ENCODE data around the gene TP53TG5.
A peak's percentile ranks its signal among the peaks of the same experiment; 100 is the strongest.

TP53TG5 gene

DNA sequence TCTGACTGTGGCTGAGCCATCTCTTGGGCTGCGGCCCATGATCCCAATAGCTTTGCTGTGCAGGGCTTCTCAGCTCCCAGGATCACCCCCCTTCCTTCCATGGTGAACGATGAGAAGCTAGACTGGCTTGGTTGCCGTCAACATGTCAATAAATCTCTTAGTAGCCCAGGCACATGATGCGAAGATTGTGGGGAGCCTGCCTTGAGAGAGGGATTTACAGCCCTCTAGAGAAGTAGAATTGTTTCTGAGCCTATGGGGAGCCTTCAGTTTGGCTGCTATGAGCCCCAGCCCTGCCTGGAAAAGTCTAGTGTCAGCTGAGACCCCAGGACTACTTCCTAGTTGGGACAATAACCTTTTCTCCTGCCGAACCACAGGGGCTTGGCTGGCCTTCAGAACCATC, 34.5 kb upstream of the TP53TG5 start:
- DNase-seq (ENCODE audit: low read depth, low spot score), result no peak
- TF ChIP-seq, protein P1, sequence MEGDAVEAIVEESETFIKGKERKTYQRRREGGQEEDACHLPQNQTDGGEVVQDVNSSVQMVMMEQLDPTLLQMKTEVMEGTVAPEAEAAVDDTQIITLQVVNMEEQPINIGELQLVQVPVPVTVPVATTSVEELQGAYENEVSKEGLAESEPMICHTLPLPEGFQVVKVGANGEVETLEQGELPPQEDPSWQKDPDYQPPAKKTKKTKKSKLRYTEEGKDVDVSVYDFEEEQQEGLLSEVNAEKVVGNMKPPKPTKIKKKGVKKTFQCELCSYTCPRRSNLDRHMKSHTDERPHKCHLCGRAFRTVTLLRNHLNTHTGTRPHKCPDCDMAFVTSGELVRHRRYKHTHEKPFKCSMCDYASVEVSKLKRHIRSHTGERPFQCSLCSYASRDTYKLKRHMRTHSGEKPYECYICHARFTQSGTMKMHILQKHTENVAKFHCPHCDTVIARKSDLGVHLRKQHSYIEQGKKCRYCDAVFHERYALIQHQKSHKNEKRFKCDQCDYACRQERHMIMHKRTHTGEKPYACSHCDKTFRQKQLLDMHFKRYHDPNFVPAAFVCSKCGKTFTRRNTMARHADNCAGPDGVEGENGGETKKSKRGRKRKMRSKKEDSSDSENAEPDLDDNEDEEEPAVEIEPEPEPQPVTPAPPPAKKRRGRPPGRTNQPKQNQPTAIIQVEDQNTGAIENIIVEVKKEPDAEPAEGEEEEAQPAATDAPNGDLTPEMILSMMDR (IDR thresholded peaks at IDR 0.05; ENCODE audit: insufficient read depth, low read length, missing control alignments), result no peak
- ChIA-PET CTCF (interaction anchor here (1.8 to 2.2 kb wide), 3 partner anchors 24 to 93 kb away, joined by 7 to 12 read pairs (median 9); no protein-coding TSS in a partner anchor), POLR2A (interaction anchor here (1.2 kb wide), 1 partner anchor 50 kb away, joined by 4 read pairs; the partner anchor contains the start of gene SYS1)
- no peak overlapping the region for H3K4me3 ChIP-seq (ENCODE audit: low read depth, low read length)

DNA sequence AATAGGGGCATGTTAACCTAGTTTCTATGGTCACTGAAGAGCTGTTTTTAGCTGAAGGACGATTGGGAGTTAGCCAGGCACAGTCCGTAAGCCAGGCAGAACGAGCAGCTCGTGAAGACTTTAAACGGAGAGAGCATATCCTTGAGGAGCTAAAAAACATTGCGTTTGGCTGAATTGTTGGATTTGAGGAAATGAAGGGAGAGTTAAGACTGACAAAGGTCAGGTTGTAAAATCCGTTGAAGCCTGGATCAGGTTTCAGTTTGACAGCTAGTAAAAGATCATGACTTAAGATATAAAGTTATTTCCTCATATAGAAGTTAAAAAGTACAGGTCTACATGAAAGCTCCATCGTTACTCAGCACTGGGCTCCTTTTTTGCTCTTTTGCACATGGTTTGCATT, 32.8 kb upstream of the TP53TG5 start:
- CTCF ChIA-PET, result interaction anchor here (1.0 to 1.8 kb wide), 5 partner anchors 25 to 92 kb away, joined by 3 to 7 read pairs (median 3); partner anchors contain the start of gene SYS1
- POLR2A ChIA-PET, result no interaction called here
- H3K4me3 ChIP-seq (ENCODE audit: low read depth, low read length), result no peak overlapping the region
- no peak for DNase-seq (ENCODE audit: low read depth, low spot score)
- TF ChIP-seq, protein P1 (IDR thresholded peaks at IDR 0.05; ENCODE audit: insufficient read depth, low read length, missing control alignments), result no peak

DNA sequence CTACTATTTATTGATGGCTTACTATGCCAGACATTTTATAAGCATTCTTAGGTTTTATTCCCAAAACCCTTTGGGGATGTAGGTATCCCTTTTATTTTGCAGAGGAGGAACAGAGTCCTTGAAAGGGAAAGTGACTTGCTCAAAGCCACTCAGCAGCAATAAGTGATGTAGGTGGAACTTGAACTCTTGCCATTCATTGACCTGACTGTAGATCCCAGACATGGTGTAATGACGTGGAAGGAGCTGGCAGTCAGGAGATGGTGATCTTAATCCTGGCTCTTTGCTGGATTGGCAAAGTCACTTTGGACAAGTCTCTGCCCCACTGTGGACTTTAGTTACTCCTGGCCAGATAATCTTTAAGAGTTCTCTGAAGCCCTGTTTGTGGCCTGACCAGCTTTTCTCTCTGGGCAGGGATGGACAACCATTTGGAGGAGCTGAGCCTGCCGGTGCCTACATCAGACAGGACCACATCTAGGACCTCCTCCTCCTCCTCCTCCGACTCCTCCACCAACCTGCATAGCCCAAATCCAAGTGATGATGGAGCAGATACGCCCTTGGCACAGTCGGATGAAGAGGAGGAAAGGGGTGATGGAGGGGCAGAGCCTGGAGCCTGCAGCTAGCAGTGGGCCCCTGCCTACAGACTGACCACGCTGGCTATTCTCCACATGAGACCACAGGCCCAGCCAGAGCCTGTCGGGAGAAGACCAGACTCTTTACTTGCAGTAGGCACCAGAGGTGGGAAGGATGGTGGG, 31.6 kb upstream of the TP53TG5 start:
- CTCF ChIA-PET, result interaction anchor here (1.0 to 4.0 kb wide), 3 partner anchors 36 to 91 kb away, joined by 3 to 21 read pairs (median 7); partner anchors contain the start of gene SYS1
- TF ChIP-seq, protein P1 (IDR thresholded peaks at IDR 0.05; ENCODE audit: insufficient read depth, low read length, missing control alignments), result no peak
- no peak for DNase-seq (ENCODE audit: low read depth, low spot score)
- H3K4me3 ChIP-seq (ENCODE audit: low read depth, low read length), result no peak overlapping the region
- POLR2A ChIA-PET, result no interaction called here

DNA sequence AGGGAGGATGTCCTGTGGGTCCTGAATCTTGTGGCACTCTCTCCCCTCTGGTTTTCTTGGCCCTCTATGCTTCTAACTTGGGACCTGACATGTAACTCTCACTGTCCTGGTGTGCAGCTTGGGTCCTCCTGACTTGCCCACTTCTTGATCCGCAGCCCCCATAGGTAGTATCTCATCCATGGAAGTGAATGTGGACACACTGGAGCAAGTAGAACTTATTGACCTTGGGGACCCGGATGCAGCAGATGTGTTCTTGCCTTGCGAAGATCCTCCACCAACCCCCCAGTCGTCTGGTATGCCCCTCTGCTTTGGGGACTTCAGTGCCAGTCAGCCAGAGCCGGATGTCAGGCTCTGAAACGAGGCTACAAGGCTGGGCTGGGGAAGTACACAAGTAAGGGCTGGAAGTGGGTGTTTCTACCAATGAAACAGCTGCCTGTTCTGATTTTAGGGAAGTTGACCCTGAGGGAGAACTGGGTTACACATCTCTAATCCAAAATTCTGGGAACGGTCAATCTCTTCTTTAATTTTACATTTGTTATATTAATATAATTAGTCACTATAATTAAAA, 30.6 kb upstream of the TP53TG5 start:
- no peak for DNase-seq (ENCODE audit: low read depth, low spot score)
- no peak overlapping the region for H3K4me3 ChIP-seq (ENCODE audit: low read depth, low read length)
- ChIA-PET CTCF (interaction anchor here (1.8 to 4.0 kb wide), 3 partner anchors 28 to 41 kb away, joined by 8 to 21 read pairs (median 12); no protein-coding TSS in a partner anchor), POLR2A (interaction anchor here (2.1 kb wide), 1 partner anchor 46 kb away, joined by 6 read pairs; the partner anchor contains the start of gene SYS1)
- TF ChIP-seq, protein P1 (IDR thresholded peaks at IDR 0.05; ENCODE audit: insufficient read depth, low read length, missing control alignments), result no peak

DNA sequence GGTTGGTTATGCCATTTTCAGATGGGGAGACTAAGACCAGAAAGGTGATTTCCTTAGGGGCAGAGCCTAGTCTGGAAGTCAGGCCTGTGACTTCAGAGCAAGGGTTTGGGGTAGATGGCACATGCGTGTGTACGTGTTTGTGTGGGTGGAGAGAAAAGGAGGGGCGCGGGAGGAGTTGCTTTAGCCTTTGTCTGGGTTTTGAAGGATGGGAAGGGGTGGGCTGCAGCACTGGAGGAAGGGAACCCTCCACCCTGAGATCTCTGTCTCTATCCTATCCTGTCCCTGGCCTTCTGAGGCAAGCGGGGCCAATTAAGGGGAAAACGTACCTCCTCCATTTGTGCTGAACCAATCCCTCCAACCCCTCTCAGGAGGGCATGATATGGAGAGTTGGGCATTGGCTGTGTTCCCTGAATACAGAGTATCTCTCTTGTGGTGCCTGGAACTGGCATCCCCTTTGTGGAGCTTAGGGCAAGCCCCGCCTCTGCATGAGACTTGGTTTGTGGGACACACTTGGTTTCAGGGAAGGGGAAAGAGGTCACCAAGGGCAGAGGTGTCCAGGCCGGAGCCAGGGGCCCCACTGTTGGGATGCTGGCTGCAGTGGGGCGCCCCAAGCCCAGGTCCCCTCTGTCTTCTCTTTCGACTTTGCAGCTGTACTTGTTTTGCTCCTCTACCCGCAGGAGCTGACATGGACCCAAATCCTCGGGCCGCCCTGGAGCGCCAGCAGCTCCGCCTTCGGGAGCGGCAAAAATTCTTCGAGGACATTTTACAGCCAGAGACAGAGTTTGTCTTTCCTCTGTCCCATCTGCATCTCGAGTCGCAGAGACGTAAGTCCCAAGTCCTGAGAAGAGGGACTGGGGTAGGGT, 29.9 kb upstream of the TP53TG5 start, which contains the start of gene DBNDD2:
TSS of gene DBNDD2 (plus strand) at position 507 of the 863 bp plus-strand sequence. CDS start at position 686, 179 bp downstream.
- POLR2A ChIA-PET, result interaction anchor here (1.9 to 2.1 kb wide), 2 partner anchors 45 to 60 kb away, joined by 6 to 9 read pairs; partner anchors contain the start of genes SDC4 and SYS1

More for the DNA sequence above, 29.9 kb upstream of the TP53TG5 start, which contains the start of gene DBNDD2:
- TF ChIP-seq, protein P1 (IDR thresholded peaks at IDR 0.05; ENCODE audit: insufficient read depth, low read length, missing control alignments), result no peak
- CTCF ChIA-PET, result interaction anchor here (0.9 to 4.0 kb wide), 9 partner anchors 8 to 114 kb away, joined by 3 to 21 read pairs (median 5); partner anchors contain the start of genes PIGT and SYS1
- H3K4me3 ChIP-seq (ENCODE audit: low read depth, low read length), result peak within 1 kb of the TSS; percentile 66
- DNase-seq (ENCODE audit: low read depth, low spot score), result no peak

Data from AG04449 (cell line).